Neural progenitor cell (in vitro differentiated cells): ENCODE results near the gene KSR1.

Source experiments
- CTCF ChIP-seq: fragments of 200-600 bp; sonication (generic); IDR thresholded peaks from 2 replicates; pipeline ENCODE4 v1.5.1; 2017; ENCODE audit warnings: antibody characterized with exemption, mild to moderate bottlenecking
- EZH2 ChIP-seq: fragments of 200-600 bp; sonication (generic); IDR thresholded peaks from 2 replicates; pipeline ENCODE4 v1.6.1; 2017; ENCODE audit warnings: antibody characterized with exemption, mild to moderate bottlenecking, moderate library complexity
- EZH2phosphoT487 ChIP-seq: fragments of 200-600 bp; sonication (generic); IDR thresholded peaks from 2 replicates; pipeline ENCODE4 v1.6.1; 2017; ENCODE audit warnings: antibody characterized with exemption

GRCh38 chr17:27597188-27597580, 140.9 kb downstream of the KSR1 start:
- TF ChIP-seq CTCF, result no peak
- no peak for TF ChIP-seq EZH2
- TF ChIP-seq EZH2phosphoT487, result no peak
